ENCODE data around the gene DIDO1.

DIDO1 gene

DNA sequence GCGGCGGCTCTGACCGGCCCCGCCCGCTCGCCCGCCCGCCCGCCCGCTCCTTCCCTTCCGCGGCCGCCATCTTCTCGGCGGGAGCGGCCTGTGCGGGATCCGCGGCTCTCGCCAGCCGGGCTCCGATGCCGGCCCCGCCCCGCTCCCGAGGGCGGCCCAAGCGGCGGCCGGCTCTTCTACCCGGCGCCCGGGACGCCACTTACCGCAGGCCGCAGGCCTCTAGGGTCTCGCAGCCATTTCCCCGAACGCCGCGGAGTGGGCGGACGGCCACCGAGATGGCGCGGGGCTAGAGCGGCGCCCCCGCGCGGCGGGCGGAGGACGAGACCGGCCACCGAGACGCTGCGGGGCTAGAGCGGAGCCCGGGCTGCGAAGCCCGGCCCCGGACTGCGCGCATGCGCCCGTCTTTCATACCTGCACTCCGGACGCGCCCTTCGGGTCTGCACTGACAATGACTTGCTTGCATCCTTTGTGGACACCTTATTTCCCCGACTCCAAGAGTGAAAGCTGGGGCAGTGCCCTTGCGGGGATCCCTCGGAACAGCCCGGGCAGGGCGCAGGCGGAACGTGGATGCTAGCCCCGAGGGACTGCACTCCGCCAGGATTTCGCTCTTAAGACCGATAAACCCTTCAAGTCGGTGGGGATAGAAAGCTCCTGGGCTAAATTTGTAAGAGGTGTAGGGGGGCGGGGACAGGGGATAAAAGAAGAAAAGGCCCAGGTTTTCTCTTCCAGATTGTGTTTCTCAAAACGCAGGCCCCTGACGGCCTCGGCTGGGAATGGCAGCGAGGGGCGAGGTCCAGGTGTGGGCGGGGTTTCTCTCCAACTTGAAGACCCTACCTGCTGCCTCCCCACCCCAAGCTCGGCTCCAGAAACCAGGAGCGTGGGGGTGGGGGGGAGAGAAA, at the start of gene DIDO1:
DIDO1 (minus strand) TSS at position 277 of the 899 bp plus-strand sequence.
- peak; percentile 24 for DNase-seq (ENCODE audit: low read depth)

GRCh38 chr20:62975251-62975760, 49.0 kb upstream of the DIDO1 start:
- no peak for DNase-seq (ENCODE audit: low read depth)

DNA sequence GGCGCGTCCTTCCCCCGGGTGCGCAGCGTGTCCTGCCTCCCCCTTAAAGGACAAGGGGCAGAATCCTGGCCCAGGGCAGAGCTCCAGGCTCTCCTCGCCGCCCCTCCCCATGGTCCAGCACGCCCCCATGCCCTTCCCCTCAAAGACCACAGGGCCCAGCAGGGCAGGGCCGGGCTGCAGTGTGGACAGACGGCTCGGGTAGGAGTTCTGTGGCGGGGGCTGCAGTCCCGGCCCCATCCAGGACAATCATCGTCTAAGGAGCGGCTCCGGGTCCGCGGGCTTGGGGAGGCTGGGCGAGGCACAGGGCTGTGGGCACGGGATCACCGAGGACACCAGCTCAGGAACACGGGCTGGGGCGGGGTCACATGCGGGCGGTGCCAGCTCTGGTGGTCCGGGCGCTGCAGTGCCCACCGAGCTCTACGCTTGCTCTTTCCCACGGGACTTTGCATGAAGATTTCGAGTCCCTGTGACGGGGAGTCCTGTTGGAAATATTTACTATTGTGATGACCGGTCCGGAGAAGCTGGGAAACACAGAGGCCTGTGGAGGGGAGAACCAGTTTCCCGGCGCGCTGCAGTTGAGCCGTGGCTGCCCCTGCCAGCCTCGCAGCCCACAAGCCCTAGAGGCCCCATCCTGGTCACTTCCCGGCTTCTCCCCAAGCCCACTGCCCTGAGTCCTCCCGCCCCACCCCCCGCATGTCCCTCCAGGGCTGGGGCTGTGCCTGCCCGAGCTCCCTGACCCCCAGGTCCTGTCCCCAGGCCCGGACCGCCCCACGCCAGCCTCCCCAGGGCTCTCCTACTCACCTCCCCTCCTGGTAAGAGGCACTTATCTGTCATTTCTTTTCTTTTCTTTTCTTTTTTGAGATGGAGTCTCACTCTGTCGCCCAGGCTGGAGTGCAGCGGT, 46.8 kb upstream of the DIDO1 start:
- DNase-seq (ENCODE audit: low read depth): no peak

DNA sequence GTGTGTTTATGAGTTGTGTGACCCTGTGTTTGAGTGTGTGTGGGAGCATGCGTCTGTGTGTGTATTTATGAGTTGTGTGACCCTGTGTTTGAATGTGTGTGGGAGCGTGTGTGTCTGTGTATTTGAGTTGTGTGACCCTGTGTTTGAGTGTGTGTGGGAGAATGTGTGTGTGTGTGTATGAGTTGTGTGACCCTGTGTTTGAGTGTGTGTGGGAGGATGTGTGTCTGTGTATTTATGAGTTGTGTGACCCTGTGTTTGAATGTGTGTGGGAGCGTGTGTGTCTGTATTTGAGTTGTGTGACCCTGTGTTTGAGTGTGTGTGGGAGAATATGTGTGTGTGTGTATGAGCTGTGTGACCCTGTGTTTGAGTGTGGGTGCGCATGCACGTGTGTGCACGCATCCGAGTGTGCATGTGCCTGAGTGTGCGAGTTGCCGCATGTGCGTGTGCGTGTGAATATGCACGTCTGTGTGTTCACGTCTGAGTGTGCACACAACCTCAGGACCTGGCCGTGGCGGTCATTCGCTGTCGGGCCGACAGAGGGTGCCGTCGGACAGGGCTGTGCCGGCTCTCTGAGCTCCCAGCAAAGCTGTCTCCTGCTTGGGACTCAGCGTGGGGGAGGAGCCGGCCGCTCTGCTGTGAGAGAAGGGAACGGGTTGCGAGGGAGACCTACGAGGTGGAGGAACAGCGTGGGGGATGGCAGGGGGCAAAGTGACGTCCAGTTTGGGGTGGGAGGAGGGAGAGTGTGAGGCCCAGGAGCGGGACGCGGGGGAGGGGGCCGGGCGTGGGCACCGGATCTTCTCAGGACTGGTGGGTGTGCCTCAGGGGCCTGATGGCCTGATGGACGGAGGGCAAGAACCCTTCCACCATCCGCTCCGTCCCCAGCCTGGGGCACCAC, 45.9 kb upstream of the DIDO1 start:
- peak; percentile 32 for DNase-seq (ENCODE audit: low read depth)

- DNase-seq (ENCODE audit: low read depth): no peak
Observed at GRCh38 chr20:62971211-62971949, 45.1 kb upstream of the DIDO1 start.

DNA sequence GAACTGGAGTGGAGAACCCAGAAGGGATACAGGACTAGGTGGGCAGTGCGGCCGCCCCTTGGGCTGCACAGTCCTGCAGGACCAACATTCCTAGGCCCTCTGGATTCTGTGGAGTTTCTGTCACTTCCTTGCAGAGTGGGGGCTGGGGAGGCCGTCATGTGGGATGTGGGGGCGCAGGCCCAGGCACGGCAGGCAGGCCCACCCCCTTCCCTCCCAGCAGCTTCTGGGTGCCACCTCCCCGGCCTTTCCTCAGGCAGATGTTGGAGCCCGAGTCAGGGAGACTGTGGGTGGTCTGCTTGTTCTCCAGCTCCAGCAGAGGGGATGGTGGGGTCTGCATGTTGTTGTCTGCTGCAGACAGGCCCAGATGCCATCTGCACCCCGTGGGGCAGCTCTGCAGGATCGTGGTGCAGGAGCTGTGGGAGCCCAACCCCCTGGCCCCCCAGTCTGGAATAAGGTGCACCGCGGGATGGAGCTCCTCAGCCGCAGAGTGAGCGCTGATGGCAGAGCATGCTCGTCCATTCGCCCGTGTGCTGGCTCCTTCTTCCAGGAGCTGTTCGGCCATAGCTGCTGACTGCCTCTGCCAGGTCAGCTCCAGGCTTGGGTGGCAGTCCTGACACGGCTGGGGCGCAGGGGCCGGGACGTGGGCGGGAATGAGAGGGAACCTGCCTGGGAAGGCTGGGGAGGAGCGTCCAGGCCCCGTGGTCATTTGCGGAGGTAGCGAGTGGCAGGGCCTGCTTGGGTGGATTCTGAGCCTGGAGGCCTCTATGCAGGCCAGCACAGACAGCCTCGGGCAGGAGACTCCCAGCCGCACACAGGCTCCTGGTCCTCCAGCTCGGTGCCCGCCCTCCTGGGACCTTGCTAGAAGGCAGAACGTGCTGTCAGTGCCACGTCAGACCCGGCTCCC, 44.3 kb upstream of the DIDO1 start:
- no peak for DNase-seq (ENCODE audit: low read depth)

DNA sequence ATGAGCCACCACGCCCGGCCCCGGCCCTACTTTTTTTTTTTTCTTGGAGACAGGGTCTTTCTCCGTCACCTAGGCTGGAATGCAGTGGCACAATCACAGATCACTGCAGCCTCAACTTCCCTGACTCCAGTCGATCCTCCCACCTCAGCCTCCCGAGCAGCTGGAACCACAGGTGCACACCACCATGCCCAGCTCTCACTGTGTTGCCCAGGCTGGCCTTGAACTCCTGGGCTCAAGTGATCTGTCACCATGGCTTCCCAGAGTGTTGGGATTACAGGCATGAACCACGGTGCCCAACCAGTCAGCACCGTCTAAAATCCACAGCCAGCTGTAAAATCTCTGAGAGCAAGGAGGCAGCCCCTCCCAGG, 43.6 kb upstream of the DIDO1 start:
- no peak for DNase-seq (ENCODE audit: low read depth)

DNA sequence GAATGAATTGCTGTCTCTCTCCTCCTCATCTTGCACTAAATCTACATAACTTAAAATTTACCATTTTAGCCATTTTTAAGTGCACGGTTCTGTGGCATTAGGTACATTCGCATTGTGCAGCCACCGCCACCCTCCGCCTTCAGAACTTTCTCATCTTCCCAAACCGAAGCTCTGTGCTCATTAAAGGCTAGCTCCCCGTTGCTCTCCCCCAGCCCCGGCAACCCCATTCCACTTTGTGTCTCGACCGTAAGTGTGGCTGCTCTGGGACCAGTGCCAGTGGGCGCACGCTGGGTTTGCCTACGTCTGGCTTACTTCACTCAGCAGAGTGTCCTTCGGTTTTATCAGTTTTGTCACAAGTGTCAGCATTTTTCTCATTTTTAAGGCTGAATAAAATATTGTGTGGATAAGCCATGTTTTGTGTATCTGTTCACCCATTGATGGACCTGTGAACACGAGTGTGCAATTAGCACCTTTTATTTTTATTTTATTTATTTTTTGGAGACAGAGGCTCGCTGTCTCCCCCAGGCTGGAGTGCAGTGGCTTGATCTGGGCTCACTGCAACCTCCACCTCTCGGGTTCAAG, 43.0 kb upstream of the DIDO1 start:
- no peak for DNase-seq (ENCODE audit: low read depth)

DNA sequence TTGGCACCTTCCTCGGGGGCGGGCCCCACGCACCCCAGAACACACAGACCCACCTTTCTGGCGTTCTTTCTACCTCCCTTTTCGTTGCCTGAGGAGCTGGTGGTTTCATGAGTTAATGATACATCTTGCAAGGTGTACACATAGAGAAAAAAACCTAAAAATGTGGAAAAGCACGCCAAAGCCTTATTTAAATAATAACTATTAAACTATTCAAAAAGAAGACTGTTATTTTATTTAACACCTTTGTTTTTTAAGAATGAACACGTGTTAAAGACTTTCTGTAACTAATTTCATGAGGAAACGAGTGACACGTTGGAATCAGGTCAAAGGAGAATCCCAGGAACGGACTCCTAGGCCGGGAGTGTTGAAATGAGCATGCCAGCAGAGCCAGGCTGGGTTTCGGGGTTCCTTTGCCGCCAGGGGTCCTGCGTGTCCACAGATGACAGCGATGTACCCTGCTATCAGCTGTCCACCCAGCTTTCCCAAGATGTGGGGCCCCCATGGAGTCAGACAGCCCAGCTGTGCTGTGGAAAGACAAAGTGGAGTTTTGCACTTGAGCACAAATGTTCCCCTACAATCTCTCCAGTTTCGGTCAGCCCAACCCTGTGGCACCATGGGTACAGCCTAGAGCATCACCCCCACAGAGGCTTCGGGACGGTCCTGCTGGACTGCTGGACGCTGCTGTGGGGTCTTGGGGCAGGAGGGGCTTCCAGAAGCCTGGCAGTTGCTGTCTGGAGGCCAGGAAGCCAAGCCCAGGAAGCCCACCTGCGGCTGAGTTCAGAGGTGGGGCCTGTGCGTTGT, 42.3 kb upstream of the DIDO1 start:
- DNase-seq (ENCODE audit: low read depth): no peak

DNA sequence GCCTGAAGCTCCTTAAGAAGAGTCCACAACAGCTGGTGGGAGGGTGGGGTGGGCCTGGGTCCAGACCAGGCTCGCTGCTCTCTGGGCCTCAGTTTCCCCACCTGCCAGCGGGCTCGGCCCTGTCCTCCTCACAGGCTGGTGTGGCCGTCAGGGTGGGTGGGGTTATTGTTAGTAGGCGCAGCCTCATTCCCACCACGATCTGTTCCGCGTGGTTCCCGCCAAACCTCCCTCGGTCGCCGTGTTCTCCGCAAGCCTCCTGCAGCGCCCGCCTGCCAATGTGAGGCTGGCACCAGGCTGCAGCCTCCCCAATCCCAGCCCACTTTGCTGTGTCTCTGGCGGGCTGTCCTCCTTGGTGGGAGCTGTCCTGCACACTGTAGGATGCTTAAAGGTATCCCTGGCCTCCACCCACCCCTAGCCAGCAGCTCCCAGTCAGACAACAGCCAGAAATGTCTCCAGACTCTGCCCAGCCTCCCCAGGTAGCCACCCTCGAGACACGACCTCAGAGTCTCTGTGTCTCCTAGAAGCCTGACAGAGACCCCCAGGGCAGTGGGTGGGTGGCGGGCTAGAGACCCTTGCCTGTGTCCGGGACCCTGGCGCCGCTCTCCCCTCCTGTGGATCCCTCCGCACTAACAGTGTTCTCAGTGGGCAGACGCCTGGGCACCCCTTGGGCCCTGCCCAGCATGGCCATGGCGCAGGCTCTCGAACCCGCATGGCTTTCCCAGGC, 41.5 kb upstream of the DIDO1 start:
- DNase-seq (ENCODE audit: low read depth): no peak

GRCh38 chr20:62967149-62967501, 40.8 kb upstream of the DIDO1 start:
- no peak for DNase-seq (ENCODE audit: low read depth)

- no peak for DNase-seq (ENCODE audit: low read depth)
Observed at GRCh38 chr20:62966212-62967148, 40.2 kb upstream of the DIDO1 start.

GRCh38 chr20:62965363-62965771, 39.1 kb upstream of the DIDO1 start:
- DNase-seq (ENCODE audit: low read depth): no peak

GRCh38 chr20:62964700-62965099, 38.4 kb upstream of the DIDO1 start:
- no peak for DNase-seq (ENCODE audit: low read depth)

DNA sequence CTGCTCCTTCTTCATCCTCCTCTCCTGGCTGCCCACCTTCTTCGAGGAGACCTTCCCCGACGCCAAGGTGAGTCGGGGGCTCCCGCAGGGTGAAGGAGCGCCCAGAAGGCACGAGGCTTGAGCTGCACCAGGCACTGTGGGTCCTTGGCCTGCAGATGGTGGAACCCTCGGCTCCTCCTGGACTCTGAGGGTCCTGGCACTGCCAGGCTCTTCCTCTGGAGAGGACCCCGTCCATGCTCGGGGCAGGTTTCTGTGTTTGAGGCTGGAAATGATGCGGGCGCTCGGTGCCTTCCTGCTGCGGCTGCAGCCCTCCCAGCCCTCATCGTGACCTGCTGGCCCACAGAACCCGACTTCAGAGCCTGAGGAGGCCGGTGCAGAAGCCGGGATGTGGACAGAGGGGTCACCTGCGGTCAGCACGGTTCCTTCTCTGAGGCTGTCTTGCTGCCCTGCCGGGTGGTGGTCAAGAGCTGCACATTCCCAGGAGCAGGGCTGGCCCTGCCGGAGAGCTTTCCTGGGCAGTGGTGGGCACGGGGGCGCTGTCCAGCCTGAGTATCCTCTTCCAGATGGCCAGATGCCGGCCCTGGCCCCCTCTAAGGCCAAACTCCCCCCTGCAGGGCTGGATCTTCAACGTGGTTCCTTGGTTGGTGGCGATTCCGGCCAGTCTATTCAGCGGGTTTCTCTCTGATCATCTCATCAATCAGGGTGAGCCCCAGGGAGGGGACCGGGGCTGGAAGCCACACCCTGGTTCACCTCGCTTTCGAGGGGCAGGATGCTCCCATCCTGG, 37.5 kb upstream of the DIDO1 start:
- no peak for DNase-seq (ENCODE audit: low read depth)
